Progenitor cell of endocrine pancreas (in vitro differentiated cells): ENCODE data around the gene RNU6-1. TPM values are rescaled to one million over a fixed set of nuclear protein-coding genes. Genes with fewer than 3 reads are reported as not detected.

ENCODE experiments used
- DNase-seq: peaks from one replicate; pipeline ENCODE4 v3.0.0; 2021; ENCODE audit warnings: low spot score; ENCODE audit not compliant: unreplicated experiment
- H3K27ac Mint-ChIP-seq: 2 replicates; pipeline ENCODE4 v1.8.0; 2021; ENCODE audit warnings: mild to moderate bottlenecking, moderate library complexity, mixed read lengths
- H3K27me3 Mint-ChIP-seq: 2 replicates; pipeline ENCODE4 v1.8.0; 2021; ENCODE audit warnings: mixed read lengths
- H3K36me3 Mint-ChIP-seq: 2 replicates; pipeline ENCODE4 v1.8.0; 2022; ENCODE audit warnings: mixed read lengths; ENCODE audit not compliant: insufficient read depth
- H3K4me1 Mint-ChIP-seq: 2 replicates; pipeline ENCODE4 v1.8.0; 2021; ENCODE audit warnings: low read depth, mixed read lengths
- H3K4me3 Mint-ChIP-seq: 2 replicates; pipeline ENCODE4 v1.8.0; 2021; ENCODE audit warnings: low read depth, mild to moderate bottlenecking, moderate library complexity, mixed read lengths
- H3K9me3 Mint-ChIP-seq: 2 replicates; pipeline ENCODE4 v1.8.0; 2021; ENCODE audit warnings: low read depth, mixed read lengths
- CTCF ChIP-seq: fragments of 200-600 bp; sonication (generic); IDR thresholded peaks from one replicate; pipeline ENCODE4 v1.5.0; 2021; ENCODE audit warnings: antibody characterized with exemption, mild to moderate bottlenecking; ENCODE audit not compliant: unreplicated experiment
- total RNA-seq: library from RNA; stranded (reverse); gene quantifications from 2 replicates; pipeline ENCODE4 v1.2.1, GENCODE V29; 2021

The RNU6-1 gene
- total RNA-seq, 1 donor from 2014 or later = not detected

- Mint-ChIP-seq H3K27me3 (peaks cover 13% of the 10 kb centered on the region), H3K9me3 (no peaks in the 10 kb centered on the region), H3K4me3 (no peak overlapping the region), H3K27ac (peak overlapping the region; percentile 86), H3K36me3 (peaks cover 2% of the 10 kb centered on the region), H3K4me1 (peaks cover 24% of the 10 kb centered on the region)
- no peak for DNase-seq
- TF ChIP-seq CTCF = no peak
Observed at GRCh38 chr15:67843092-67843501, 3.3 kb upstream of the RNU6-1 start.

- Mint-ChIP-seq H3K4me1 (peaks cover 25% of the 10 kb centered on the region), H3K36me3 (peaks cover 2% of the 10 kb centered on the region), H3K27ac (peak overlapping the region; percentile 100), H3K4me3 (peak overlapping the region; percentile 93), H3K9me3 (no peaks in the 10 kb centered on the region), H3K27me3 (peaks cover 24% of the 10 kb centered on the region)
- no peak for TF ChIP-seq CTCF
- no peak for DNase-seq
Observed at GRCh38 chr15:67841513-67841762, 1.6 kb upstream of the RNU6-1 start.

- H3K9me3 Mint-ChIP-seq = no peaks in the 10 kb centered on the region
- H3K27ac Mint-ChIP-seq = peak overlapping the region; percentile 100
- TF ChIP-seq CTCF = no peak
- H3K4me3 Mint-ChIP-seq = peak overlapping the region; percentile 93
- peaks cover 2% of the 10 kb centered on the region for H3K36me3 Mint-ChIP-seq
- peaks cover 29% of the 10 kb centered on the region for H3K27me3 Mint-ChIP-seq
- no peak for DNase-seq
- H3K4me1 Mint-ChIP-seq = peaks cover 26% of the 10 kb centered on the region
Observed at GRCh38 chr15:67840749-67841512, 1.1 kb upstream of the RNU6-1 start.

DNA sequence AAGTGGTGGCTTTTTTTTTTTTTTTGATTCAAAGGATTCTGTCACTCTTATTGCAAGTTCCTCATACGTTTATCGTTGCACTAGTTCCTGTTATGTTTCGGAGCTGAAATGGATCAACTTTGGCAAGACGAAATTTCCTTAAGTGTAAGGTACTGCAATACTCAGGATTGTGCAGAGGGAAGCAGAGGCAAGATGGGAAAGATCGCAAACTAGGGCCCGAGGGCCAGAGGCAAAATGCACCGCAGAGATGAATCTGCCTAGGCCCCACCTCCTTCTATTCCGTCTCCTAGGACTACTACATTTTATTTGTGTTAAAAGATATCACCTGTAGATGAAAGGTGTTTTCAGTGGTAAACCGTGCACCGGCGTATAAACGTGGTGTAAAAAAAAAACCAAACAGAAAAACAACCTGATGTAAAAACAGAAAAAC lies 331 bp downstream of the RNU6-1 start:
- H3K9me3 Mint-ChIP-seq = no peaks in the 10 kb centered on the region
- H3K27me3 Mint-ChIP-seq = peaks cover 43% of the 10 kb centered on the region
- no peak for DNase-seq
- H3K4me1 Mint-ChIP-seq = peaks cover 26% of the 10 kb centered on the region
- no peak for TF ChIP-seq CTCF
- peaks cover 2% of the 10 kb centered on the region for H3K36me3 Mint-ChIP-seq
- peak overlapping the region; percentile 93 for H3K4me3 Mint-ChIP-seq
- peak overlapping the region; percentile 100 for H3K27ac Mint-ChIP-seq

DNA sequence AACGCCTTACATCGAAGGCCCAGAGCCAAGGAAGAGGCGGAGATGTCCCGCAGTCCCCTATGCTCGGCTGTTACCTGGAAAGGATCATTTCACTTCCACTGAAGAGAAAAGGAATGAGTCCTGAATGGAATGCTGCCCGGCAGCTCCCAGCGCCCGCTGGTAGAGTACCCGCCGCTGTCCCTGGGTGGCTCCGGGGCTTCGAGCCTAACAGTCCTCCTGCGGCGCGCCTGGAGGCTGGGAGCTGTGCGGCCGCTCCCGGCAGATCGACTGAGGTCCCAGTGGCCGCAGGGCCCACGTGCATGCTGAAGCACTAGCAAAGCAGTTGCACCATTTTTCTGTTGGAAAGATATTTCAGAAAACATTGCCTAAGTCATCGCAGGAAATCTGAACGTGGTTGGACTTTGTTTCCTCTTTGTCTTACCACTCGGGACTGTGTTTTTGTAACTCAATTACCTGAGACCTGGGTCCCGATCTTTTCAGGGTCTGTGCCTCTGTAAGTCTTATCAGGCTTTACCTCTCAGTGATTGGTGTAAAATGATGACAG lies 984 bp downstream of the RNU6-1 start:
- no peaks in the 10 kb centered on the region for H3K9me3 Mint-ChIP-seq
- H3K4me1 Mint-ChIP-seq = peaks cover 25% of the 10 kb centered on the region
- peak overlapping the region; percentile 68 for H3K4me3 Mint-ChIP-seq
- peaks cover 50% of the 10 kb centered on the region for H3K27me3 Mint-ChIP-seq
- peak overlapping the region; percentile 93 for H3K27ac Mint-ChIP-seq
- peaks cover 2% of the 10 kb centered on the region for H3K36me3 Mint-ChIP-seq
- TF ChIP-seq CTCF = peak; percentile 20
- peak; percentile 61 for DNase-seq
